Measurements from ENCODE around the gene UGT1A1.

The UGT1A1 gene

GRCh38 chr2:233818639-233819621 lies 58.9 kb downstream of the UGT1A1 start:
- DNase-seq, result no peak

- no peak for DNase-seq
Observed at GRCh38 chr2:233819884-233820773, 60.1 kb downstream of the UGT1A1 start.

- DNase-seq, result no peak
Observed at GRCh38 chr2:233820774-233821105, 60.7 kb downstream of the UGT1A1 start.

GRCh38 chr2:233821196-233821595 lies 61.1 kb downstream of the UGT1A1 start:
- DNase-seq, result no peak

GRCh38 chr2:233821709-233822100 lies 61.6 kb downstream of the UGT1A1 start:
- DNase-seq, result no peak

- no peak for DNase-seq
Observed at GRCh38 chr2:233822101-233822771, 62.2 kb downstream of the UGT1A1 start.
